LoVo (cell line): Measurements from ENCODE around the gene DLG1.

Experiments used
- DNase-seq: peaks from one replicate; pipeline ENCODE4 v3.0.0-alpha.2; 2016; ENCODE audit warnings: low spot score

DLG1 gene

DNA sequence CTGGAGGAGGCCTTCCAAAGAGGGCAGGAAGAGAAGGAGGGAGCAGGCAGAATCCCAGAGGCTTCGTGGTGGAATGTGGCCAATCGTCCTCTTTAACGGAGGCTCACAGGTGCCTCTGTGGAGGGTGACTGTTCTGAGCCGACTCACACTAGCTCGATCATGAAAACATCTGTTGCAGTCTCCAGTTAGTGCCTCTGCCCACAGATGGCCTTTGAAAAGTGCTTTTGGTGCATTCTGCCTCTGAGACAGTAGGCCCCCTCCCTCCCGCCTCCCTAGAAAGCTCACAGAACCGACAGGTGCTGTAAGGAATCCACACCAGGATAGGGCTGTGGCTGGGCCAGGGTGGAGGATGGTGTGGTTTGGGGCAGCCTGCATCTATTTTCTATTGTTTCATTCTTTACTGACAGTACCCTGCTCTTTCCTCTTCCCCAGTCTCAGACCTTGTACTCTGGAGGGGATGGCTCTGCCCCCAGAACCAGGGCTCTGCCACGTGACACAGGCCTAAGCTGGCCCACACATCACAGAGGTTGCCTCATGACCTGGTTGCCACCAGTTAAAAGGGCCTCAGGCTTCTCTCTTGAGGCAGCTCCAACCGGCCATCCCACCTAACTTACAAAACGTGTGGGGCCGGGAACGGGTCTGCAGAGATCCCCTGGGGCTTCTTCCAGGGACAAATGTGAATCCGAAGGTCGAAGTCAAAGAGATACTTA is 302.6 kb downstream of the DLG1 start:
- no peak for DNase-seq

DNA sequence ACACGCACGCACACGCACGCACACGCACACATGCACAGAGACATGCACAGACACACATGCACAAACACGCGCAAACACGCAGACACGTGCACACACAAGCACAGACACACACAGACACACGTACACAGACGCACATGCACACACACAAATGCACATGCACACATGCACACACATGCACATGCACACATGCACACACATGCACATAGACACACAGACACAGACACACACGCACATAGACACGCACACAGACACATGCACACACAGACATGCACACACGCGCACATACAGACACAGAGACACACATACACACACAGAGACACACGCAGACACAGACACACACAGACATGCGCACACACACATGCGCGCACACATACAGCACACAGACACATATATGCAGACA is 303.4 kb downstream of the DLG1 start:
- no peak for DNase-seq

DNA sequence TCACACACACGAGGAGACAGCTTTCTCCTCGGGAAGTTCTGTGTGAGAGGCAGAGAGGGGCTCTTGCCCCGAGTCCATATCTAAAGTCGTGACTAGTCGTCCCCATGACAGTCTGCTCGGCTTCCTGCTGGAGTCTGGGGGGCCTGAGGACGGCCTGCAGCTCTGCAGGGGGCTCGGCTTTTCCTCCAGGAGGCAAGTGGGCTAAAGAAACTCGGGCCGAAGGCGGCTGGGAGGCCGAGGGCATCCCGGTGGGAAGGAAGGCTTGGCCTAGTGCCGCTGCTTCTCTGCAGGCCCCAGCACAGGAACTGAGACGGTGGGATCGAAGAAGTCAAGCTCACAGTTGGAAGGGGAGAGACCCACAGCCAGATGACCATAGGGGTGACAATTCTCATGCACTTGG is 304.4 kb downstream of the DLG1 start:
- DNase-seq = no peak
